ENCODE data around the gene HBD. TPM values are rescaled to one million over a fixed set of nuclear protein-coding genes. Genes with fewer than 3 reads are reported as not detected.

Gene HBD
- total and polyA plus RNA-seq, 9 of the 15 experiments (the other 6 are each of a cell fraction or from before 2014, with no cell fraction given): 11.8 to 169 (median 36.0) TPM

- ATAC-seq: no peak
- ChIA-PET POLR2A (interaction anchor here (0.8 kb wide), 2 partner anchors 10 kb away, joined by 3 read pairs; no protein-coding TSS in a partner anchor), CTCF (ENCODE audit: low intra/inter-chr PET ratio) (no interaction called here)
- no peaks in the 10 kb centered on the region for H3K9me3 ChIP-seq (replicated peaks; ENCODE audit: control insufficient read depth, insufficient read depth, low read depth, low read length)
- no peak overlapping the region for H3K4me2 ChIP-seq (ENCODE audit: insufficient read depth, low read length)
- no TSS peak for BruUV-seq (replicated peaks)
- no peak for DNase-seq (ENCODE audit: extremely low read depth in 1 of 4, low spot score in 3 of 4)
- FAIRE-seq: no peak
- H3K4me3 ChIP-seq: no peak overlapping the region
- intact Hi-C loops (cut with micrococcal nuclease): no loop called here
- no peak overlapping the region; a peak in 1 of 4 replicates for H3K9ac ChIP-seq (ENCODE audit: insufficient read depth in 1 of 2, low read depth in 2 of 2, low read length in 2 of 2)
- H3K27ac ChIP-seq (ENCODE audit: extremely low read depth, low read depth, low read length): no peak overlapping the region
- 73% methylated on average over 4 of the region's 5 CpGs for WGBS (ENCODE audit: insufficient coverage, low coverage, missing lambda C conversion rate)
- H3K4me1 ChIP-seq (replicated peaks in 1 of 2; ENCODE audit: control insufficient read depth in 2 of 2, insufficient read depth in 2 of 2, low read length in 2 of 2): peaks cover 11 to 48% of the 10 kb centered on the region in 2 experiments
- H3K36me3 ChIP-seq (ENCODE audit: control insufficient read depth, insufficient read depth, low read length): no peaks in the 10 kb centered on the region; the same call in 2 of the 3 replicates
- no peaks in the 10 kb centered on the region for H4K20me1 ChIP-seq (replicated peaks; ENCODE audit: control insufficient read depth, insufficient read depth, low read length)
- H3K79me2 ChIP-seq (ENCODE audit: control insufficient read depth, insufficient read depth, low read length): peaks cover 12% of the 10 kb centered on the region; the same call in 1 of the 3 replicates
- no peaks in the 10 kb centered on the region for H3K27me3 ChIP-seq (ENCODE audit: control insufficient read depth in 2 of 2, insufficient read depth in 2 of 2, low read length in 2 of 2)
- 0 out of 2 replicates have a peak overlapping the region, but pooled peaks have one; percentile 7 for H2AFZ ChIP-seq (ENCODE audit: low read depth, low read length)
- in situ Hi-C loops (cut with MboI): no loop called here
- no peaks in the 10 kb centered on the region for H3K9me1 ChIP-seq (ENCODE audit: control insufficient read depth, insufficient read depth, low read length)
- TF ChIP-seq ZNF263 (CRISPR knock-in tag; IDR thresholded peaks at IDR 0.05; ENCODE audit: borderline replicate concordance): no peak
- TF ChIP-seq ZNF217 (CRISPR knock-in tag; IDR thresholded peaks at IDR 0.05): no peak
- no peak for TF ChIP-seq ZNF717 (CRISPR knock-in tag; IDR thresholded peaks at IDR 0.05)
- TF ChIP-seq, protein P1, sequence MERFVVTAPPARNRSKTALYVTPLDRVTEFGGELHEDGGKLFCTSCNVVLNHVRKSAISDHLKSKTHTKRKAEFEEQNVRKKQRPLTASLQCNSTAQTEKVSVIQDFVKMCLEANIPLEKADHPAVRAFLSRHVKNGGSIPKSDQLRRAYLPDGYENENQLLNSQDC (CRISPR knock-in tag; IDR thresholded peaks at IDR 0.05): no peak
- peak; percentile 85 for TF ChIP-seq HDGF (IDR thresholded peaks at IDR 0.05)
- TF ChIP-seq PHF20 (IDR thresholded peaks at IDR 0.05; ENCODE audit: partially characterized antibody): no peak
- TF ChIP-seq, protein P2, sequence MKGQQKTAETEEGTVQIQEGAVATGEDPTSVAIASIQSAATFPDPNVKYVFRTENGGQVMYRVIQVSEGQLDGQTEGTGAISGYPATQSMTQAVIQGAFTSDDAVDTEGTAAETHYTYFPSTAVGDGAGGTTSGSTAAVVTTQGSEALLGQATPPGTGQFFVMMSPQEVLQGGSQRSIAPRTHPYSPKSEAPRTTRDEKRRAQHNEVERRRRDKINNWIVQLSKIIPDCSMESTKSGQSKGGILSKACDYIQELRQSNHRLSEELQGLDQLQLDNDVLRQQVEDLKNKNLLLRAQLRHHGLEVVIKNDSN (CRISPR knock-in tag; IDR thresholded peaks at IDR 0.05): no peak
- TF ChIP-seq KLF10 (CRISPR knock-in tag; IDR thresholded peaks at IDR 0.05): no peak
- no peak for TF ChIP-seq FOXK1 (CRISPR knock-in tag; IDR thresholded peaks at IDR 0.05; ENCODE audit: borderline replicate concordance)
- TF ChIP-seq, protein P3, sequence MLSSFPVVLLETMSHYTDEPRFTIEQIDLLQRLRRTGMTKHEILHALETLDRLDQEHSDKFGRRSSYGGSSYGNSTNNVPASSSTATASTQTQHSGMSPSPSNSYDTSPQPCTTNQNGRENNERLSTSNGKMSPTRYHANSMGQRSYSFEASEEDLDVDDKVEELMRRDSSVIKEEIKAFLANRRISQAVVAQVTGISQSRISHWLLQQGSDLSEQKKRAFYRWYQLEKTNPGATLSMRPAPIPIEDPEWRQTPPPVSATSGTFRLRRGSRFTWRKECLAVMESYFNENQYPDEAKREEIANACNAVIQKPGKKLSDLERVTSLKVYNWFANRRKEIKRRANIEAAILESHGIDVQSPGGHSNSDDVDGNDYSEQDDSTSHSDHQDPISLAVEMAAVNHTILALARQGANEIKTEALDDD (IDR thresholded peaks at IDR 0.05): no peak
- no peak for TF ChIP-seq CCNT2 (IDR thresholded peaks at IDR 0.05; ENCODE audit: borderline replicate concordance, extremely low read depth, insufficient read length, low read depth, low read length)
- TF ChIP-seq, protein P4, sequence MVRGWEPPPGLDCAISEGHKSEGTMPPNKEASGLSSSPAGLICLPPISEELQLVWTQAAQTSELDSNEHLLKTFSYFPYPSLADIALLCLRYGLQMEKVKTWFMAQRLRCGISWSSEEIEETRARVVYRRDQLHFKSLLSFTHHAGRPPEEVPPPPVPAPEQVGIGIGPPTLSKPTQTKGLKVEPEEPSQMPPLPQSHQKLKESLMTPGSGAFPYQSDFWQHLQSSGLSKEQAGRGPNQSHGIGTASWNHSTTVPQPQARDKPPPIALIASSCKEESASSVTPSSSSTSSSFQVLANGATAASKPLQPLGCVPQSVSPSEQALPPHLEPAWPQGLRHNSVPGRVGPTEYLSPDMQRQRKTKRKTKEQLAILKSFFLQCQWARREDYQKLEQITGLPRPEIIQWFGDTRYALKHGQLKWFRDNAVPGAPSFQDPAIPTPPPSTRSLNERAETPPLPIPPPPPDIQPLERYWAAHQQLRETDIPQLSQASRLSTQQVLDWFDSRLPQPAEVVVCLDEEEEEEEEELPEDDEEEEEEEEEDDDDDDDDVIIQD (CRISPR knock-in tag; IDR thresholded peaks at IDR 0.05): no peak
- TF ChIP-seq SMARCA5 (IDR thresholded peaks at IDR 0.05): peak; percentile 82
- TF ChIP-seq ZNF609 (CRISPR knock-in tag; IDR thresholded peaks at IDR 0.05; ENCODE audit: borderline replicate concordance): no peak
These were observed 1.2 kb upstream of the HBD start for GRCh38 chr11:5235364-5236095.

Data from K562 (cell line).